ENCODE data around the gene IPO7. TPM values are rescaled to one million over a fixed set of nuclear protein-coding genes. Genes with fewer than 3 reads are reported as not detected.

IPO7 gene
- total RNA-seq, 1 donor from 2014 or later = 129 TPM

GRCh38 chr11:9462172-9462799 is 77.8 kb downstream of the IPO7 start:
- DNase-seq (ENCODE audit: low spot score, unreplicated experiment) = no peak
- H3K27me3 Mint-ChIP-seq = no peaks in the 10 kb centered on the region
- H3K36me3 Mint-ChIP-seq (ENCODE audit: insufficient read depth) = peaks cover 10% of the 10 kb centered on the region
- H3K4me1 Mint-ChIP-seq (ENCODE audit: low read depth) = peaks cover 7% of the 10 kb centered on the region
- H3K4me3 Mint-ChIP-seq (ENCODE audit: low read depth) = peak overlapping the region; percentile 95
- no peak for TF ChIP-seq CTCF (IDR thresholded peaks at IDR 0.05; ENCODE audit: unreplicated experiment)
- H3K27ac Mint-ChIP-seq = peak overlapping the region; percentile 92
- H3K9me3 Mint-ChIP-seq (ENCODE audit: low read depth) = peaks cover 3% of the 10 kb centered on the region

- no peak for DNase-seq (ENCODE audit: low spot score, unreplicated experiment)
- Mint-ChIP-seq H3K27me3 (no peaks in the 10 kb centered on the region), H3K36me3 (ENCODE audit: insufficient read depth) (peaks cover 10% of the 10 kb centered on the region), H3K9me3 (ENCODE audit: low read depth) (peaks cover 3% of the 10 kb centered on the region), H3K4me3 (ENCODE audit: low read depth) (peak overlapping the region; percentile 95), H3K4me1 (ENCODE audit: low read depth) (peaks cover 7% of the 10 kb centered on the region), H3K27ac (peak overlapping the region; percentile 95)
- no peak for TF ChIP-seq CTCF (IDR thresholded peaks at IDR 0.05; ENCODE audit: unreplicated experiment)
Measured at GRCh38 chr11:9462806-9463537, 78.5 kb downstream of the IPO7 start.

- H3K4me3 Mint-ChIP-seq (ENCODE audit: low read depth) = no peak overlapping the region
- H3K36me3 Mint-ChIP-seq (ENCODE audit: insufficient read depth) = peaks cover 17% of the 10 kb centered on the region
- H3K27ac Mint-ChIP-seq = peak overlapping the region; percentile 33
- no peak for DNase-seq (ENCODE audit: low spot score, unreplicated experiment)
- H3K9me3 Mint-ChIP-seq (ENCODE audit: low read depth) = no peaks in the 10 kb centered on the region
- H3K27me3 Mint-ChIP-seq = no peaks in the 10 kb centered on the region
- H3K4me1 Mint-ChIP-seq (ENCODE audit: low read depth) = peaks cover 6% of the 10 kb centered on the region
- TF ChIP-seq CTCF (IDR thresholded peaks at IDR 0.05; ENCODE audit: unreplicated experiment) = no peak
Measured at GRCh38 chr11:9470765-9471164, 86.3 kb downstream of the IPO7 start.

GRCh38 chr11:9473408-9473807 is 89.0 kb downstream of the IPO7 start:
- H3K27me3 Mint-ChIP-seq = no peaks in the 10 kb centered on the region

GRCh38 chr11:9479899-9480298 is 95.4 kb downstream of the IPO7 start:
- DNase-seq (ENCODE audit: low spot score, unreplicated experiment) = no peak
- Mint-ChIP-seq H3K4me3 (ENCODE audit: low read depth) (no peak overlapping the region), H3K9me3 (ENCODE audit: low read depth) (no peaks in the 10 kb centered on the region), H3K27me3 (no peaks in the 10 kb centered on the region), H3K27ac (no peak overlapping the region), H3K4me1 (ENCODE audit: low read depth) (no peaks in the 10 kb centered on the region), H3K36me3 (ENCODE audit: insufficient read depth) (peaks cover 27% of the 10 kb centered on the region)
- no peak for TF ChIP-seq CTCF (IDR thresholded peaks at IDR 0.05; ENCODE audit: unreplicated experiment)

More at GRCh38 chr11:9473408-9473807, 89.0 kb downstream of the IPO7 start:
- peak overlapping the region; percentile 56 for H3K27ac Mint-ChIP-seq
- peaks cover 22% of the 10 kb centered on the region for H3K36me3 Mint-ChIP-seq (ENCODE audit: insufficient read depth)
- DNase-seq (ENCODE audit: low spot score, unreplicated experiment) = no peak
- H3K4me1 Mint-ChIP-seq (ENCODE audit: low read depth) = peaks cover 6% of the 10 kb centered on the region
- H3K9me3 Mint-ChIP-seq (ENCODE audit: low read depth) = no peaks in the 10 kb centered on the region
- no peak for TF ChIP-seq CTCF (IDR thresholded peaks at IDR 0.05; ENCODE audit: unreplicated experiment)
- no peak overlapping the region for H3K4me3 Mint-ChIP-seq (ENCODE audit: low read depth)
